WI38 (cell line): ENCODE results near the gene THAP11.
A peak's percentile ranks its signal among the peaks of the same experiment; 100 is the strongest.

Experiments
- H3K4me3 ChIP-seq: 2 replicates; pipeline ENCODE4 v1.5.1; 2011; ENCODE audit warnings: low read depth, mild to moderate bottlenecking, control low read depth, low read length
- CTCF ChIP-seq: IDR thresholded peaks from 2 replicates; pipeline ENCODE4 v1.5.1; 2012; ENCODE audit warnings: low read depth, mild to moderate bottlenecking, control low read depth, low read length

Gene THAP11

GRCh38 chr16:67872631-67873434 lies 30.7 kb downstream of the THAP11 start, which contains the start of gene EDC4:
Gene EDC4 (plus strand): TSS chr16:67873052. CDS start chr16:67873262, 210 bp downstream.
- peak within 1 kb of the TSS; percentile 97 for H3K4me3 ChIP-seq
- no peak for TF ChIP-seq CTCF

GRCh38 chr16:67873435-67874370 lies 31.6 kb downstream of the THAP11 start:
- peak overlapping the region; percentile 97 for H3K4me3 ChIP-seq
- no peak for TF ChIP-seq CTCF

GRCh38 chr16:67874372-67874771 lies 32.3 kb downstream of the THAP11 start:
- no peak for TF ChIP-seq CTCF
- peak overlapping the region; percentile 97 for H3K4me3 ChIP-seq

- TF ChIP-seq CTCF: no peak
- no peak overlapping the region for H3K4me3 ChIP-seq
Measured at GRCh38 chr16:67877064-67877463, 34.9 kb downstream of the THAP11 start.

- TF ChIP-seq CTCF: no peak
- no peak overlapping the region for H3K4me3 ChIP-seq
Measured at GRCh38 chr16:67878232-67878631, 36.1 kb downstream of the THAP11 start.

- no peak for TF ChIP-seq CTCF
- no peak overlapping the region for H3K4me3 ChIP-seq
Measured at GRCh38 chr16:67878846-67879245, 36.7 kb downstream of the THAP11 start.
